HUDEP-2 (cell line): ENCODE results near the gene ZNF516.

Source experiments
- DNase-seq, 76 experiments: peaks; one replicate each; lab custom pipeline; 2025; ENCODE audit not compliant: unreplicated experiment in 76 of 76; lab: John Stamatoyannopoulos, UW

ZNF516 gene

GRCh38 chr18:76353046-76353445, 142.0 kb downstream of the ZNF516 start:
- DNase-seq = no peak

GRCh38 chr18:76351961-76352581, 143.0 kb downstream of the ZNF516 start:
- DNase-seq = no peak

DNA sequence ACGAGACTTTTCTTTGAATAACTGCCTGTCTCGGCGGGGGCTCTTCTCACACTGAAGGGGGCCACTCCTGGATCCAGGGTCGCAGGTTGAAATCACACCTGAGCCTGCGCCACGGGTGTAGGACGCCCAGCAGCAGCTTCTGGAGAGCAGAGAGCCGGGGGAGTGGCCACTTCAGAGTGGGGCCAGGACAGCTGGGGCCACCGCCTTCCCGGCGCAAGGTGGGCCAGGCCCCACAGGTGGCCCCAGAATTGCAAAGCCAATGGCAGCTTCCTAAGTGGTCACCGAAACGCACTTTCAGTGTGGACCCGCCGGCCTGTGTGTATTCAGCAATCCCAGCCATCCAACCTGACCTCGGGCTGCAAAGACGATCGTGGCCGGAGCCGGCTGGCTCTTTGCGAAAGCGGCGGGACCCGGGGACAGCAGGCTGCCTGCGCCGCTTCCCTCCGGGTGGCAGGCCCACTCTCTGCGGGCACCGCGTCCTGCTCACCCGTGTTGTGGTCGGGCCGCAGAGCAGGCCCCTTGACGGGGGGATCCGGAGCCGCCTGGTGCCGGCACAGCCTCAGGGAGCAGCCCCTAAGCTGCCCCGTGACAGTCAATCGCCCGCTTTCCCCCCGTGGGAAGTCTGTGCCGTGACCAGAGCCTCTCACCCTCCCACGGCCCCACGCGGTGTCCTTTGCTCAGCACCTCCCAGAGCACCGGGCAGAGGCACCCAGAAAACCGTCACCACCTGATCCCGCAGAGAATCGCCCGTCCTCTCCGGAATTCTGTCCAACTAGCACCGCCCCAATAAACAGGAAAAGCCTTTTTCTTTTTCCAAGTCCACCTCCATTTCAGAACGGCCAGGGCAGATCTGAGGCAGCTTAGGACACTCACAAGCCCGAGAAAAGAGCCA, 144.7 kb downstream of the ZNF516 start:
- no peak for DNase-seq

DNA sequence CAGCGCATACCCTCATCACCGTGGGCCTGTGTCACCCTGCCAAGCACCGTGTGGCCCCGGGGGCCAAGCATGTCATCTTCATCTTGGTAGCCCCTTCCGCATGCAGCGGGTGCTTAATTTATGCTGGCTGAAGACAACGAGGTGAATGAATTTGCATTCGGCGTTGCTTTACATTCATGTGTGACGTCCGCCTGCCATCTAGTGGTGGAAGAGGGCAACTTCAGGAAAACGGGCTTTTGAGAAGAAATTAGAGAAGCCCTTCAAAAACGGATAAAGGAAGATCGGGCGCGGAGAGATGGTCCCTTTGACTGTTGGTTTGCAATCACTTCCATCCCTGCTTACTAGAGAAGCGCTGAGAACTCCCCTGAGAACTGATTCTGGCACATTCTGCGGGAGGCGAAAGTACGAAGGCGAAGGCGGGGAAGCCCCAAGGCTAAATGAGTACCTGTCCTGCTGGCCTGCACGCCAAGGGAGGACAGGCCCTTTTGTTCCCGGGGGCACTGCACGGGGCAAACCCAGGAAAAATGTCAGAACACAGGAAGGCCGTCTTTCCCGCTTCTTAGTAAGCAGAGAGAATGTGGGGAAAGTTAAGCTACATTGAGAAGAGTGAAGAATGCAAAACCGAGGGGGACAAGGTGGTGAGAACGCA, 145.9 kb downstream of the ZNF516 start:
- peak in 56 of 76 experiments; percentile 3 to 80 (median 35) for DNase-seq

DNA sequence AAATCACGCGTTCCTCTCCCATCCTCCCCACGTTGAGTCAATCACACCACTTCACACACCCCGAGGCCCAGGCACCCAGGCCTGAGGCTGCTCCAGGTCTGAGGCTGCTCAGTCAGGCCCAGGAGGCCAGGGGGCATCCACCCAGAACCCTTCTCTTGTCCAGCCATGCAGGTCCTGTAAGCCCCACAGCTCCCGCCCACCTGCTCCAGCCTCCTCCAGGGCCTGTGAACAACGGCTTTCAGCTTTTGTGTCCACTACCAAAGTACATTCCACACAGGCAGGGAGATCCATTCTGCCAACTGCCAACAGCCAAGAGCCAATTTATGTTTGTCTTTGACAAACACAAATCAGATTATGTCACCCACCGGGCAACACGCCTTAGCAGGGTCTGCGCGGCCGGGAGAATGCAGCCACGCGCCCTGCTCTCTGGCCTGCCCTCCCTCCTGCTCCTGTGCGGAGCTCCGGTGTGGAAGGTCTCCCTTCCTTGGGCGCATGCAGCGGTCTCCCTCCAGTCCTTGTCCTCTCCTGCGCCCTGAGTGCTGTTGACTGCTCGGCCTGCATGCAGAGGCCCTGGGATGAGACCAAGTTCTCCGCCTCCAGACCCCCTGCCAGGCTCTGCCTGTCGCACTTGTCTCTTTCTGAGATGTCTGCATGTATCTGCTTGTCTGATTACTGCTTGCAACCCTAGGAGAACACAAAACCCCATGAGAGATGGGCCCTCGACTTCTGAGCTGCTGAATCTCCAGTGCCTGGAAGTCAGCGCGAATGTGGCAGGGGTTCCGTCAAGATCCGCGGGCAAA, 146.6 kb downstream of the ZNF516 start:
- no peak for DNase-seq

DNA sequence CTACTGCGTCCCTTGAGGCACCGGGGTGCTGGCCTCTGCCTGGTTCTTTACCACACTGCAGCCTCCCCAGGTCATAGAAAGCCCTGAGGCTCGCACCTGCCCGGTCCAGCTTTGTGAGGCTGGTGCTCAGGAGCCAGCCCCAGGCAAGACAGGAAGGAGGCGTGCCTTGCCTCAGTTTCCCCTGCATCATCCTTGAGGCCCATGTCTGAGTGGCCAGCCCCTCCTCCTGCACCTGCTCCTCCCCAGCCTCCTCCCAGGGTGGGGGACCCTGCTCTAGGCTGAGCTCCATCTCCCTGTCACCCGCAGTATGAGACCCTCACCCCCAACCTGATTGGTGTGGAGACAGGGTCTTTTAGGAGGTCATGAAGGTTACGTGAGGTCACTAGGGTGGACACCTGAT, 147.7 kb downstream of the ZNF516 start:
- DNase-seq = no peak

DNA sequence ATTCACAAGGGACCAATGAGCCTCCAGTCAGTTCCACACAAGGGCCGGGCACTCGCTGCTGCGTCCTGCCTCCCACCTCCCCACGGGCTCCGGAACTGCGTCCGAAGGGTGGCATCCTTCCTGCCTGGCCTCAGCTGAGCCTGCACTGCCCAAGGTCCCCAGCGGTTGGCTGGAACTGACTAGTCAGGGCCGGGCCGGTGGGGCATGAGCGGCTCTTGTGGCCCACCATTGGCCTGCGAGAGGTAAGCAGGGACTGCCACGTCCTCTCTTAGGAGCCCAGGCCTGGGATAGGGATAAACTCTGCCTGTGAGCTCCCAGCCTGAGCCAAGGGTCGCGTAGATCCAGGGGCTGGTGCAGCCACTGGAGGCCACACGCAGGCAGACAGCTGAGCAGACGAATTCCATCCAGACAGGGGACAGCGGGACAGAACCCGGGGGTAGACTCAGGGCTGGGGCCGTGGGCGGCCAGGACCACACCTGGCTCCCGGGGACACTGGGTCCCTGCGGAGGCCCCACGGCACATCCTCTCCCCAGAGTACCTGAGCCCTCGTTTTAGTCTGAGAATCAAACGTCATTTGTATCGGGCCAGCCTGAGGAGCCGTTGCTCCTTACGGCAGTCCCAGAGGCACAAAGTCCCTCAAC, 148.4 kb downstream of the ZNF516 start:
- DNase-seq = no peak

GRCh38 chr18:76345901-76346300, 149.1 kb downstream of the ZNF516 start:
- no peak for DNase-seq

- DNase-seq = no peak
These were observed 151.0 kb downstream of the ZNF516 start for GRCh38 chr18:76343938-76344569.

DNA sequence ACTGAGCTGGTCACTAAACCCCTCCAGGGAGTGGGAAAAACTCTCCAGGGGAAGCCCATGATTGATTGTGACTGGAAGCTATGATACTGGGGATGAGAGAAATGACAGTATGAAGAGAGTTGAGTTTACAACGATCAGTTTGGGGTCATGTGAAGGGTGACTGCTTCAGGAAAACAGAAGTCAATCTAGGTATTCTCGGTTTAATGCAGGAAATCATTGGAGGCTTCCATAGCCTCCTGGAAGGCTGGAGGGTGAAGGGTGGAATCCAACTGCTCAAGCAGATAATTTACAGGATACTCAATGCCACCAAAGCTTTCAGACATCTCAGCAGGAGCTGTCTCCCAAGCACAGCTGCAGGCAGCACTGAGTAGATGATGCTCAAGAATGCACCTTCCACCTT, 154.6 kb downstream of the ZNF516 start:
- DNase-seq = no peak

DNA sequence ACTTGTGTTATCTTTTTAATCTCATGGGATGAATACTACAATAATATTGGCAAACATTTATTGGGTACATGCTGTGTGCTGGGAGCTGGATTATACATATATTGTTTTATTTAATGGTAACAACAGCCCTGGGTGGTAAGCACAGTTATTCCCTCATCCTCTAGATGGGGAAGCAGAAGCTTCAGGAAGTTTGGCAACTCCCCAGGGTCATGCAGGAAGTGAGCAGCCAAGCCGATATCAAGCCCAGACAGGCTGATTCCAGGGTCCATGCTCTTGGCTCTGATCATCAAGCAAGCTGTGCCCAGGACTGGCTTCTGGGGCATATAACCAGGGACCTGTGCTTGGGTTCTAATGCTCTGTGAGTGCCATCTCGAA, 155.8 kb downstream of the ZNF516 start:
- DNase-seq = no peak

DNA sequence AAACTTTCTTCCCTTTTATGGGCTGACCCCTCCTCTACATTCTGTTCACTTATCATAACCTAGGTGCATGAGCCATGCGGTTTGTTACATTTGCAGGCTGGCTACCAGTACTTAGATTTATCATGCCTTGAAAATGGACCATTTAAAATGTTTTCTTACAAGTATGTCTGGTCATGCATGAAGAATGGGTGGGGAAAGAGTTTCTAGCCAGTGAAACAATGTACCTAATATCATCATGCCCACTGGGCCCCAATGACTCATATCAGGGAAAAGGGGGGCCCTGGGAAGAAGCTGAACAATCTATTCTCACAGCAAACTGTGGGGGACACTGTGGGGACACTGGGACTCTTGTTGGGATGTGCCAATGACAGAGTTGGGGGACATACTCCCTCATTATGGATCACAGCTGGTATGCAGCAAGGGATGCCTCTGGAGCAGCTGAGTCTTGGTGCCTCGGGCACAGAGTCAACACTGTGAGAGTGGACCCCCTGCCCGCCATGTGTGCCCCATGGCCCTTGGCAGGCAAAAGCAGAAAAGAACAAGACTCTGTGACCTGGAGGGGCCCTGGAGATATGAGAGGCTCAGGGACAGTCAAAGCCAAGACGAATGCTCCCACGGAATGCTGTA, 156.3 kb downstream of the ZNF516 start:
- no peak for DNase-seq

DNA sequence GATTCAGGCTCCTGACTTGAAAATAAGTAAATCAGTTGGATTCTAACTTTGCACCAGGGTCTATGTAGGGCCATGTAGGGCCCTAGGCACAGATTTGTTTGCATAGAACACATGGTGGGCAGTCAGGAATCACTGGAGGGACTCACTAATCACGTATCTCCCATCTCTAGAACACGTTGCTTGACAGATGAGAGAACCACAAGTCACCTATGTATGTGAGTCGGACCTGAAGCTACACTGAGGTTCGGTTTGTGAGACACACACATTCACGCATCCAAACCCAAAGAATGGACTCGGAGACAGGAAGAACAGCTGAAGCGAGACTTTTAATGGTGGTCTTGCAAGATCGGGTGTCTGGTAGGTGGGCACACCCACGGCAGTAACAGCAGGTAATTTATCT, 157.0 kb downstream of the ZNF516 start:
- DNase-seq = no peak

GRCh38 chr18:76335859-76336640, 159.0 kb downstream of the ZNF516 start:
- no peak for DNase-seq

DNA sequence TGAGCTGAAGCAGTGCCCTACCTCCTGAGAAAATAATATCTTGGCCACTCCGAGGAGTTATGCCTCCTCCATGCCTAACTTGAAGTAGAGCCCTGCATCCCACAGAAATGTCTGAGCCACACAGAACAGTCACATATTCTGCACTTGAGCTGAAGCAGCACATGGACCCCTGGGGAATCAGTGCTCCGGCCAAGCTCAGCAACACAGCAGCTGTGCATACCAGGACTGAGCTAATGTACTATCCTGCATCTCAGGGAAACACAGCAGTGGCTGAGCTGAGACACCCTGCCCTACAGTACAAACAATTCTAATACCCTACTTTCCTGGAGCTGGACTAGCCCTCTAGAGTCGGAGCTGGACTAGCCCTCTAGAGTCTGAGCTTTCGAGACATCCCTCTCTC, 166.9 kb downstream of the ZNF516 start:
- no peak for DNase-seq

DNA sequence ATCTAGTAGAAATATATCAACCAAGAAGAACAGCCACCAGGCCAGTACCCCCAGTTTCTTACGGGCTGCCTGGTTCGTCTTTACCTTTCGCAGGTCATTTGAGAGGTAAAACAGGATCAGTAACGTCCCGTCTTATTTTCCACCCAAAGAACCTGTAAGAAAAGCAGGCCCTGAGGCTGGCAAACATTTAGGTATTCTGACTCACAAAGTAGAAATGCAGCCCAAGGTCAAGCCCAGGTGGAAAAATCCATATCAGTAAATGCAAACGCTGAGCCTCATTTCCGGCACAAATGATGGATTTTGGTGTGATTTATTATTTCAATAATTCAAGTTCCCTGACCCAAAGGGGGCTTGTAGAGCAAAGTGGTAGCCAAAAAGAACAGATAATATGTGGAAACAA, 171.2 kb downstream of the ZNF516 start:
- DNase-seq = no peak

- DNase-seq = no peak
These were observed 172.4 kb downstream of the ZNF516 start for GRCh38 chr18:76322686-76323085.

DNA sequence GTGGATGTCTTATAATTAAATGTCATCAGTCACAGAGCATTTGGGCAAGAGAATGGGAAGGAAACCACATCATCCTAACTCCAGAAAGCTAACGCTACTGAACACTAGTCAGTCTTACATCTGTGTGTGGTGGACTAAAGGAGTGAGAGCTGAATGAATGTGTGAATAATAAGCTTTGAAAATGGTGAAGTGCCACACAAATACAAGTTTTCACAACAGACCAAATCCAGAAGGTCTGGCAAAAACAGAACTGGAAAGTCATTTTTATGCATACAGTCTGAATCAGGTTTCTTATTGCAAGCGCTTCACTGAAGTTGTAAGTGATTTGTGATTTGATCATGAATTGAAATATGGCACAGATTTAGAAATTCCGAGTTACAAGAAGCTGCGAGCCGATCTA, 175.7 kb downstream of the ZNF516 start:
- no peak for DNase-seq

GRCh38 chr18:76318607-76319006, 176.4 kb downstream of the ZNF516 start:
- no peak for DNase-seq
